ENCODE data around the gene HAT1.
"Not testable (repeated sequence)": the region's sequence is repeated elsewhere in the genome, so short reads cannot be mapped to it uniquely, and the experiment has no call there.

Gene HAT1

DNA sequence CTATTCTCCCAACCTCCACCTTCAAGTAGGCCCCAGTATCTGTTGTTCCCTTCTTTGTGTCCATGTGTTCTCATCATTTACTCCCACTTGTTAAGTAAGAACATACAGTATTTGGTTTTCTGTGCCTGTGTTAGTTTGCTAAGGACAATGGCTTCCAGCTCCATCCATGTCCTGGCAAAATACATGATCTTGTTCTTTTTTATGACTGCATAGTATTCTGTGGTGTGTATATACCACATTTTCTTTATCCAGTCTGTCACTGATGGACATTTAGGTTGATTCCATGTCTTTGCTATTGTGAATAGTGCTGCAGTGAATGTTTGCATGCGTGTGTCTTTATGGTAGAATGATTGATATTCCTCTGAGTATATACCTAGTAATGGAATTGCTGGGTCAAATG is 61.7 kb downstream of the HAT1 start:
- DNase-seq = not testable (repeated sequence)

DNA sequence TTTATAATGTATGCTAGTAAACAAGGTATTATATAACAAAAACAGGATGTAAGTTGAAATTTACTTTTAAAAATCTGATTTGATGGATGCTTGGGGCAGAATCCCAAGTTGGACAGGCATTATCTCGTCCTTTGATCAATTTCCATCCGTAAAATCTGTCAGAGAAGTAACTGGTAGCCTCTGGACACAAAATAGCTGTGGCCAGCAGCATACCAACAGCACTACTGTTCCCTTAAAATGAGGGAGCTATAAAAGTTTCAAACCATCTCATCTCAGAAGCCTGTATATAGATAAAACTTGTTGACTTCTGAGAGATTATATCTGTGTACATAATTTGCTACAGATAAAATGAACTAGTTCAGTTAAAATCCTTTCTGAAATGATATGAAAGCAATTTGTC is 62.8 kb downstream of the HAT1 start:
- DNase-seq = no peak

DNA sequence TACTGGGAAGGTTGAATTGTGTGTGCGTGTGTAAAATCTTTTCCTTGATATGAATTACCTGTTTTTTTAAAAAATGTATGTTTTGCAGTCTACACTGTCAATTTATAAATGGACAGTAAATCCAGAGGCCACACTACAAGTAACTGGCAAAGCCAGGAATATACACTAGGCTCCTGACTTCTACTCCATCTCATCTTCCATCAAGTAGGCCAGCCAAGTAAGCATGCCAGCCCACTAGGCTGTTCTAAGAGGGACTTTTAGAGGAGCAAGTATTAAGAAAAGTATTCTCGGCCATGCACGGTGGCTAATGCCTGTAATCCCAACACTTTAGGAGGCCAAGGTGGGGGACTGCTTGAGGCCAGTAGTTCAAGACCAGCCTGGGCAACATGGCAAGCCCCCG is 64.5 kb downstream of the HAT1 start:
- no peak for DNase-seq

DNA sequence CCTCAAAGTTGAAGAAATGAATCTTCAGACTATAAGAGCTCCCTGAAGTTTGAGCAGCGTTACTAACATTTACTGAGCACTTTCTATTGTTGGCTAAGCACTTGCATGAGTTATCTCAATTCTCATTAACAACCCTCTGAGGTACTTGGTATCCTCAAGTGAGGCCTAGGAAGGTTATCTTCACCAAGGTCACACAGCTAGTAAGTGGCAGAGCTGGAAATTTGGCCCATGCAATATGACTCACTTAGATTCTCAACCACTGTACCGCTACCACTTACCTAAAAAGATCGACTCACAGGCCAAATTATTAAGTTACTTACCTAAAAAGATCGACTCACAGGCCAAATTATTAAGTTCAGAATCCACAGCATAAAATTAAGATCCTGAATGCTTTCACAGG is 68.8 kb downstream of the HAT1 start:
- no peak for DNase-seq

DNA sequence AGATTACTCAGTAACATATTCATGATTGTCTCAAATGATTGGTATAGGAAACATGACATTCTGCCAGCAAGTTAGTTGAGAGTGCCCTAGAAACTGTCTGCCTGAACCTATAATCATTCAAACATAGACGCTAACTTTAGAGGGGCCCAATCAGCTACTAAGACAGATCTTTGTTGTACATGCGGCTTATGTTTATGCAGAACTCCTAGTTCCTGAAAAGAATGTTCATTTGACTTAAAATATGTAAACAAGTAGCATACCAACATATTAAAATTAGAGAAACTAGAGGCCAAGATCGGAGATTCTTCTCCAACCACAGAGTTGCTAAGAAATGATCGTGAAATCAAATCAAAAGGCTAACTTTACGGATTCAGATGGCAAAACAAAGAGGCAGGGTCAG is 73.3 kb downstream of the HAT1 start:
- no peak for DNase-seq

DNA sequence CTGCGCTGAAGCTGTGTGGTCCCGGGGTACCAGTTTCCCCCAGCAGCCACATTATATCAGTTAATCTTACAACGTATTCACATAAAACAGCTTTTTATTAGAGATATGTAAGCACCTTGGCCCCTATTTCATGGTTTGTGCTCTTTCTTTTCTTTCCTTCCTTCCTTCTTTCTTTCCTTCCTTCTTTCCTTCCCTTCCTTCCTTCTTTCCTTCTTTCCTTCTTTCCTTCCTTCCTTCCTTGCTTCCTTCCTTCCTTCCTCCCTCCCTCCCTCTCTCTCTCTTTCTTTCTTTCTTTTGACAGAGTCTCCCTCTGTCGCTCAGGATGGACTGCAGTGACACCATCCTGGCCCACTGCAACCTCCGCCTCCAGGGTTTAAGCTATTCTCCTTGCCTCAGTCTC is 73.8 kb downstream of the HAT1 start:
- no peak for DNase-seq

DNA sequence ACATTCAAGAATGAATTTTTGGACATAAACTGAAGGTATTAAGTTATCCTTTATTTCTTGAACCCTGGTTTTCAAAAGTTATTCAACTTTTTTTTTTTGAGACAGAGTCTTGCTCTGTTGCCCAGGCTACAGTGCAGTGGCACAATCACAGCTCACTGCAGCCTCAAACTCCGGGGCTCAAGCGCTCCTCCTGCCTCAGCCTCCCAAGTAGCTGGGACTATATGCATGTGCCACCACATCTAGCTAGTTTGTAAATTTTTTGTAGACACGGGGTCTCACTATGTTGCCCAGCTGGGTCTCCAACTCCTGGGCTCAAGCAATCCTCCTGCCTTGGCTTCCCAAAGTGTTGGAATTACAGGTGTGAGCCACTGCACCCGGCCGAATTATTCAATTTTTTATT is 74.8 kb downstream of the HAT1 start:
- not testable (repeated sequence) for DNase-seq

DNA sequence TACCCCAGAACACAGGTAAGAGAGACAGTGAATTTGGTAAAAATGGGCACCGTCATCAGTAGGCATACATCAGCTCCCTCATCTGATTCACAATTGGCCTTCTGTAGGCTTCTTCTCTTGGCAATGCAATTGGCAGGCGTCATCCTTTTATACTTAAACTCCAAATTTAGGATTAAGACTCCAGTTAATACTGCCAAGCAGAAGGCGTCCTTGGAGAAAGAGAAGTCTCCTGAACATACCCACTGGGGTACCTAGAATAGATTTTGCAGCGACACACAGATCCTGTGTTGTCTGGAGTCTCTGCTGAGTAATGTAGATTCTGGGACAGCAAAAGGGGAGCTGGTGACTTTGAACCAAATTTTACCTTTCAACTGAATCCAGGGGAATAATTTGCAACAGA is 76.9 kb downstream of the HAT1 start:
- DNase-seq = no peak

DNA sequence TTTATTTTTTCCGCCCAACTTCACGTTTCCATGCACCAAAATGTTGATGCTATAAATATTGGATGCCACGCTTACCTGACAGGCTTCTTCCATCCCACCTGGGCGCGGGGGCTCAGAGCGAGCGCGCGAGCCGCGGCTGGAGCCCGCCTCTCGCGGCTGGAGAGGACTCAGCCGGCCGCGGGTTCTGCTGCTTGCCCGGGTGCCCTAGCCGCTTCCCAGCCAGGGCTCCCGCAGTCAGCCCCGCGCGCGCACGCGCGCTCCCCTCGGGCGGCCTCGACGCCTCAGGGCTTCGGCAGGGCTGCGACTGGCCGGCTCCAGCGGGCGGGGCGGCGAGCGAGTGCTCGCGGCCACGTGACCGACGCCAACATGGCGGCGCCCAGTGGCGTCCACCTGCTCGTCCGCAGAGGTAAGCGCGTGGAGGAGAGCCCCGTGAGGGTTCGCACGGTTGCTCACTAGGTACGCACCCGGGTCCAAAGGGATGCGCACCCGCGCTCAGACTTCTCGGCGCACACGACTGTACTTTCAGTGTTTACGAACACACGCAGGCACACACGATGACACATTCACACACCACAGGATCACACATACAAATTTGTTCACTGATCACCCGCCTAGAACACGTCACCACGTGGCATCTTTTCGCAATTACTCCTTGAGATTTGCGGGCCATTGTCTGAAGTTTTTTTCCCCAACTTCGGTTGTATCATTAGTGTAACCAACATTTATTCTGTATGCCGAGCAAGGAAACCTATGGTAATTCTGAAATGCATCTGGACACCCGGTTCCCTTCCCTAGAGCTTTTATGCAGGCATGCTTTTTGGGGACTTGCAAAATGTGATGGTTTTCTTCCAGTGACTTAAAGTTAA is 77.6 kb downstream of the HAT1 start, which contains the start of gene METAP1D:
METAP1D (plus strand) TSS at position 350 of the 866 bp plus-strand sequence; CDS start at position 367, 17 bp downstream.
- peak; percentile 87 for DNase-seq

DNA sequence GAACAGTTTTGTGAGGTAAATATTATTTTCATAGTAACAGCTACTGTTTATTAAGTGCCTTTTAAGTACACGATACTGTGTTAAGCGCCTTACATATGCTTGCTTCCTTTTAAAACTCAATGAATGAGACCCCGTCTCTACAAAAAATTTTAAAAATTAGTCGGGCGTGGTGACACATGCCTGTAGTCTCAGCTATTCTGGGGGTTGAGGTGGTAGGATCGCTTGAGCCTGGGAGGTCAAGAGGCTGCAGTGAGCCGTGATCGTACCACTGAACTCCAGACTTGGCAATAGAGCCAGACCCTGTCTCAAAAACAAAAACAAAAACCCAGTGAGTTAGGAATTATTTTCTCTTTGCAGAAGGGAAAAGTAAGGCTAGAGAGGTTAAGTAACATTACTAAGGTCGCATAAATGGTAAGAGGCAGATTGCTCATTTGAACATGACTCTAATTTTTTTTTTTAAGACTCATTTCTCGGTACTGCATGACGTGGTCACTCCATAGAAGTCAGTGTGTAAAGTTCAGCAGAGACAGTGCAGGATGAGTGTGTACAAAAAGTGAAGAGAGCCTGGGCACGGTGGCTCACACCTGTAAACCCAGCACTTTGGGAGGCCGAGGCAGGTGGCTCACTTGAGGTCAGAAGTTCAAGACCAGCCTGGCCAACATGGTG is 78.6 kb downstream of the HAT1 start:
- DNase-seq = no peak

DNA sequence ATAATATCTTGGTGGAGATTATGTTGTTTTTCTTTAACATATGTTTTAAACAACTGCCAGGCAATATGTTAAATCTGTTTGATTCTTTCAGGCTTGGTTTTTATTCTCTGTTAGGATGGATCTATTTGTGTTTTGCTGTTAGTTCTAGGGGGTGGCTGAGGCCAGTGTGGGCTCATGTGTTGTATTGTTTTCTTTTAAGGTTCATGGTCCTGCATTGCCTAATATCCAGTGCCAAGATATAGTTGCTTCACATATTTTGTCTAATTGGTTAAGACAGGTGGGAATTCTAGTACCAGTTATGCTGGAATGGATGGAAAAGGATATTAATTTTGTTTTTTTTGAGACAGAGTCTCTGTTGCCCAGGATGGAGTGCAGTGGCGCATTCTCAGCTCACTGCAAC is 85.1 kb downstream of the HAT1 start:
- DNase-seq = no peak

DNA sequence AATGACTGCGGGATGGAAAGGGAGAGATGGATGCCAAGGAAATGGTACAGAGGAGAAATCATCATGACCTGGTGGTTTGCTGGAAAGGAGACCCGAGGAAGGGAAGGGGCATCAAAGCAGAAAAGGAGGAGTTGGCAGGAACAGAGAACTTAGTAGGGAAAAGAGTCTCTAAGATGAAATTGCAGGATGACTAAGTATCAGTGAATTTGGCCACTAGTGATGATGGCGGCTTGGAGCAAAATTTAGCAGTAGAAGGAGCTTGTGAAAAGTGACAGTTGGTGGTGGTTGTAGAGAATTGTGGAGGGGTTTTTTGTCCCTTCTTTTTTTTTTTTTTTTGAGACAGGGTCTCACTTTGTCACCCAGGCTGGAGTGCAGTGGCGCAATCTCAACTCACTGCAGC is 87.6 kb downstream of the HAT1 start:
- DNase-seq = no peak

DNA sequence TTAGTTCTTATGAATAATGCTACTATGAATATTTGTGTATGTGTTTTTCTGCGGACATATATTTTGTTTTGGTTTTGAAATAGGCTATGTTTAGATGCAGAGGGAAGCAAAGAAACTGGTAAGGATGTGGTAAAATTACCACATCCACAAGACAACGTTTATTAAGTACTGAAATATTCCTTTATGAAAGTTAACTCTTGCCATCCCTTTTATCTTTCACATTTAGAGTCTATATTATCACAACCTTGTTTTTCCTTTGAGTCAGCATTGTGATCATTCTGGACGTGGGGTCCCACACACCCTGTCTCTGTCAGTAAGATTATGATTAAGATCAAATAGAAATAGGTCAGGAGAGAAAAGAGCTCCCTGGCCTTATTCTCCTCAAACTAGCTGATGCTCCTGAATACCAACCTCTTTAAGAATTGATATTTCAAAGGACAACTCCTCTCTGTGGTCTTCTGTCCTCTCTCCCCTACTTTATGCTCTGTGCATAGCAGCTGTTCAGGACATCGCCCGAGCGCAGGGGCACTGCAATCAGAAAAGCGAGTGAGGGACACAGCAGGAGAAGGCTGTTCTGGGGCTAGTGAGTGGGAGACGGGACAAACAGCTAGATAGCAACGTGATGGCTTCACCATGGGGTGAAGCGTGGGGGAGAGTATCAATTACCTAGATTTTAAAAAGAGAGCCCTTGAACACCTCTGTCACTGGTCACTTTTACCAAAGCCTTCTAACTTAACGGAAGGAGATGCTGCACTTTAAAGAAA is 89.7 kb downstream of the HAT1 start:
- DNase-seq = no peak

DNA sequence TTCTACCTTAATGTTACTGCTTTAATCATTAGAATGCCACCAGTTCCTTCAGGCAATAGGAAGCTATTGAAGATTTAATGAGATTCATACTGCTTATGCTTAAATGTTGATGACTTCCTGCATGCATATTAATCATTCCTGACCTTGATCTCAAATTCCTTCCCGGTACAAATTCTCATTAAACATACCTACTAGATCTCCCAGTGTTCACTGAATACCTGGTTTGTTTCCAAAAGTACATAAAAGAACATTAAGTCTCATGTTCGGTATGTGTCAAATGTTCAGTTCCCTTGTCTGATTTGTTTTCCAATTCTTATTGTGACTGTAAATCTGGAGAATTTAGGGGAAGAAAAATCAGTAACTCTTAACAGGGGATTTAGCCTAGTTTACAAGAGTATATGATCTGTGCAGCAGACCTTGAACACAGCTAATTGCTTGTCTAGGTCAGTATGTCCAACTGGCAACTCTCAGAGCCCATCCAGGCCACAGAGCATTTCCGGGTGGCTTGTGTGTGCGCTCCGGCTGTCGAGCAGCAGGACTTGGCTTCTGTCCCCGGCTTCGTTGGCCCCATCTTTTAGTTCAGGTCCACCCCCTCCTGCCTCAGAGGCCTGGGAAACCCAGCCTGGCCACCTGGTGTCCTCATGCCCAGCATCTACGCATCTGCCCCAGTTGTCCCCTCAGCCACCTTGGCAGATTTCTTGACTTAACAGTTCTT is 90.6 kb downstream of the HAT1 start:
- no peak for DNase-seq

DNA sequence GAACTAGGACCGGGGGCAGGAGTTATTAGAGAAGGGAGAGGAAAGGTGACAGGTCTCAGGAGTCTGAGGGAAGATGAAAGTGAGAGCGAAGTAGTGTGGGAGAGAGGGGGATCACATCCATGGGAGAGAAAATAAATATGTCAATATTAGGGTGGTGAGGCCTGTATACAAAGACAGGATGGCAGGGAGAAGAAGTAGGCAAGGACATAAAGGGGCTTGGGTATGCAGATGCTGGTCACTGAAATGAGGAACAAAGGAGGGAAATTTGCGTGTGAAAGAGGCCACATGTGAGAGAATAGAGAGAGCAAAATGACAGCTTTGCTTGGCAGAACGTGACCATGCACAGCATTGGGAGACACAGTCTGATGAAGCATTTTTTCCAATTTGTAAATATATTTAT is 91.1 kb downstream of the HAT1 start:
- no peak for DNase-seq

DNA sequence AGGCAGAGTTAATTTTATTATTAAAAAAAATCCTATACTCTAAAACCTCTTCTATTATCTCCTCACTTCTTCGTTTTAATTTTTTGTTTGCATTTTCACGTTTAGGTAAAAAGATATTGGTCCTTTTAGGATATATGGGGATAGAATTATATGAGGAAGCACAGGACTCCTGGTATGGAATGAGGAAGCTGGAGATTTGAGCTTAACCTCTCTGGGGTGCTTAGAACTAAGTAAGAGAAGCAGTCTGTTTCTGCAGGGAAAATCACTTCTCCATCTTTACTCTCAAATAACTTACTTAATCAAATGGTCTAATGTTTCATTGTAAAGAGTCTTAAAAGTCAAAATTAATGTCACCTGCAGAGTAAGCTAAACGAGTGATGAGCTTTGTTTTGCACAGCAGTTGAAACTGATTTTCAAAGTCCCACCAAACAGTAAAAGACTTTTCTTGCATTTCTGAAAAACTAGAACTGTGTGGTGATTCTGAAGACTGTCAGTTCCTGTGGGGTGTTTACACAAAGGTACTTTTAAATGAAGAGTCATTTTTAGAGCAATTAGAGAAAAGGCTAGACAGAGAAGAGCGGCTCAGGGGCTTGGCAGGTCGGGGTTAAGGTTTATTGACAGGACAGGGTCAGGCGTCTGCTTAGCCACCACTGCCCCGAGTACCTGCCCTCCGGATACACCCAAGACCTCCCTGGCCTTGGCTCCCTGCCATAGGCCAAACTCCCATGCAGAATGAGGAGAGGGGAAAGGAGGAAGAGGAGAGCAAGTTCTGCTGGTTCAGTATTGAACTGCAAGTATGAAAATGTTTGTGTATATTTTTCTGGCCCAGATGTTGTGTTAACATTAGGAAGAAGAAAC is 99.0 kb downstream of the HAT1 start:
- DNase-seq = no peak

DNA sequence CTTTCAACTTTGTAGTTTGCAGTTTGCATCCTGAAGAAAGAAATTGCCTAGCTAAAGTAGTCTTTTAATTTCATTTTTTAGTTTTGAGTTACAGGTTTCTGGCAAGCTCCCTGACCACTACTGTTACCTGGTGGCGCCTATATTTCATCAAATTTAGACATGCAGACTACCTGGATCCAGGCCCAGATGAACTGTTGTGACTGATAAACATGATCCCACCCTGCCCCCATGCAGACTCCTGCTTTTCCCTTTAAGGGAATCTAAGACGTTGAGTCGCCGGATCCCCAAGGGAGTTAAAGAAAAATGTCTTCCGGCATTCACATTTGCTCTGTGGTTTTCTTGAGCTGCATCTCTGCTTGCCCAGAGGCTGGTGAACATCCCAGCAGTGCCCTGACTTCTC is 99.7 kb downstream of the HAT1 start:
- DNase-seq = no peak

DNA sequence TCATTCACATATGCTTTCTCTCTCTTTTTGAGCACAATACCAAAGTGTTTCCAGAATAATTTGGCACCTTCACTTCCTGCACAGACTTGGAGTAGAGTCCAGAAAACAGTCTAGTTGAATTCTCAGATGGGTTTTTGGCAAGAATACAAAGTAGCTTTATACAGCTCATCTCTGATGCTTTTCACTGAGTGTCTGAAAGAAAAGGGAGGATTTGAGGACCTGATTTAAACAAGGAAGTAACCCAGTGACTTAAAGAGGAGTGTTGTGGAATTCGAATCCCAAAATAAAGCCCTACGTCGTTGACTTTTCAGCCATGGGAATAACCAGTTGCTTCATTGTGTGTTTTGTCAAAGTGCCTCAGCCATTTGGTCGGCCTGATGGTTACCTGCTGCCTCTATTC is 109.3 kb downstream of the HAT1 start:
- DNase-seq = no peak

Measured in HCEC 1CT (cell line).